ENCODE data around the gene FERMT3.

The FERMT3 gene

DNA sequence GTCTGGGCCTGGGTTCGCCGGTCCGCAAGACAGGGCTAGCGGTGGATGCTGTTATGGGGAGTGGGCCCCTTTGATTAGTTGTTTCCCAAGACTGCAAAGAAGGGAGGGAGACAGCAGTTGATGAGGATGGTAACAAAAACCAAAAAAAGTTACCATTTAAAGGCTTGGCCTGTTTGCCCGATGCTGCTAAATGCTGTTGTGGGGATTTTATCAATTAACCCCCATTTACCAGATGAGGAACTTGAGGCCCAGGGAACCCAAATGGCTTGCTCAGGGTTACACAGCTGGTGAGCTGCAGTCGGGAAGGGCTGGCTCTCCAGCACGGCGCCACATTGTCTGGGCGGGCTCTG, 16.1 kb downstream of the FERMT3 start:
- no peak for DNase-seq

DNA sequence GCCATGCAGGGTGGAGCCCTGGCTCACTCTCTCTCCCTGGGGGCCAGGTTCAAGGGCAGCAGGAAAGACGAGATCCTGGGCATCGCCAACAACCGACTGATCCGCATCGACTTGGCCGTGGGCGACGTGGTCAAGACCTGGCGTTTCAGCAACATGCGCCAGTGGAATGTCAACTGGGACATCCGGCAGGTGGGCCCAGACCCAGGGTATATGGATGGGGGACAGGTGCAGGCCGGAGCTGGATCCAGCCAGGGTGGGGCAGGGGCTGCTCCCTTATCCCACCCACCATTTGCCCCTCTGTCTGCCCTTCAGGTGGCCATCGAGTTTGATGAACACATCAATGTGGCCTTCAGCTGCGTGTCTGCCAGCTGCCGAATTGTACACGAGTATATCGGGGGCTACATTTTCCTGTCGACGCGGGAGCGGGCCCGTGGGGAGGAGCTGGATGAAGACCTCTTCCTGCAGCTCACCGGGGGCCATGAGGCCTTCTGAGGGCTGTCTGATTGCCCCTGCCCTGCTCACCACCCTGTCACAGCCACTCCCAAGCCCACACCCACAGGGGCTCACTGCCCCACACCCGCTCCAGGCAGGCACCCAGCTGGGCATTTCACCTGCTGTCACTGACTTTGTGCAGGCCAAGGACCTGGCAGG, 16.6 kb downstream of the FERMT3 start:
- no peak for DNase-seq

DNA sequence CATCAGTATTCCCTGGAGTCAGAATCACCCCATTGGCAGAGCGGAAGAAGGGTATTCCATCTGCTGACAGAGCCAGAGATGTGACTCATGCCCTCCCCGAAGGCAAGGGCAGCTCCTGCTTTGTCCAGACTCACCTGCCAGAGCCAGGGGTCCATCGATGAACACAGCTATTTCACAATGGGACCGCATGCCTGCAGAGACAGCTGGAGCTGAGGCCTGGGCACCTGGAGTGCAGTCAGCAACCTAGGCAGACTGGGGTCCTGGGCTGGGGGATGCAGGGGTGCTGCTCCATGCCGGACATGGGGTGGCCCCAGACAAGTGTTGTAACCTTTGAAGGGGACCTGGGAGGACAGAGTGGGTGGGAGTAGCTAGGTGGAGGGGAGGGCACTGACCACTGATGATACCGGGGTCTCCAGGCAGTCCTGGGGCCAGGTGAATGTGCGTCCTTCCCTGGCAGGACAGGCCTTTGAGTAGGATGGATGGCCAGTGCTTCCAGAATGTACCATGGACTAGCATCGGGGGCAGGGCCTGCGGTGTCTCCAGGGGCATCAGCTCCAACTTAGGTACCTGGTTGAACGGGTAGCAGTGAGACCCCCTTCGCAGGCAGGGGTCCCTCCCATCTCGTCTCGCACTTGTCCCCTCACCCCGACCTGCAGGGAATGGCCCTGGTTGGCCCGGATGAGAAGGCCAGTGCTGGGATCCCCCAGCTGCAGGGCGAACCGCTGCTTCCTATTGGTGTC, 17.8 kb downstream of the FERMT3 start:
- DNase-seq = no peak

DNA sequence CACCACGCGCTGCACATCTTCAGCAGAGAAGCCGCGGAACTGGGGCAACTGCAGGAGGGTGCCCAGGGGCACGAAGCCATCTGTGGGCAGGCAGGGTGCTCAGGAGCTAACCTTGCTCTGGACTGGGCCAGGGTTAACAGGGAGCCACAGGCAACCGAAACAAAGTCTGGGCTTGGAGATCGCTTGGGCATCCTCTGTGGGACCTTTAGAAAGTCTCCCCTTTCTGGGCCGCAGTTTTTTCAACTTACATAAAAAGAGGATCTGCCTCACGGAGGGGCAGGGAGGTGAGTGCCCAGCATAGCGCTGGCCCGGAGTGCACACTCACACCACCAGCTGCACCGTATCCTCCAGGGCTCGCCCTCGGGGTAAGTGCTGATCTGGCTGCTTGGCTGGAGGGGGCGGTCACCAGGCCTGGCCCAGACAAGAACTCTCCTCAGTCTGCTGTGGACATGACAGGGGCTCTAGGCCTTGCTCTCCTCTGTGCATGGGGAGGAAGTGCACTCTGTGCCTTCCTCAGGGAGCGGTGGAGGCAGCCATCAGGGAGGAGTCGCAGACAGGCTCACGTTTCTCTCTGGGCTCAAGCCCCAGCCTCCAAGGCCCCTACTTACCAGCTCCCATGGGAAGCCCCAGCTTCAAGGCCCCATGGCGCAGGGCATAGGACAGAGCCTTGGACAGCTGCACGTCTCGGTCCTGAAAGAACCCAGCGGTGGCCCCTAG, 18.5 kb downstream of the FERMT3 start:
- DNase-seq = no peak

DNA sequence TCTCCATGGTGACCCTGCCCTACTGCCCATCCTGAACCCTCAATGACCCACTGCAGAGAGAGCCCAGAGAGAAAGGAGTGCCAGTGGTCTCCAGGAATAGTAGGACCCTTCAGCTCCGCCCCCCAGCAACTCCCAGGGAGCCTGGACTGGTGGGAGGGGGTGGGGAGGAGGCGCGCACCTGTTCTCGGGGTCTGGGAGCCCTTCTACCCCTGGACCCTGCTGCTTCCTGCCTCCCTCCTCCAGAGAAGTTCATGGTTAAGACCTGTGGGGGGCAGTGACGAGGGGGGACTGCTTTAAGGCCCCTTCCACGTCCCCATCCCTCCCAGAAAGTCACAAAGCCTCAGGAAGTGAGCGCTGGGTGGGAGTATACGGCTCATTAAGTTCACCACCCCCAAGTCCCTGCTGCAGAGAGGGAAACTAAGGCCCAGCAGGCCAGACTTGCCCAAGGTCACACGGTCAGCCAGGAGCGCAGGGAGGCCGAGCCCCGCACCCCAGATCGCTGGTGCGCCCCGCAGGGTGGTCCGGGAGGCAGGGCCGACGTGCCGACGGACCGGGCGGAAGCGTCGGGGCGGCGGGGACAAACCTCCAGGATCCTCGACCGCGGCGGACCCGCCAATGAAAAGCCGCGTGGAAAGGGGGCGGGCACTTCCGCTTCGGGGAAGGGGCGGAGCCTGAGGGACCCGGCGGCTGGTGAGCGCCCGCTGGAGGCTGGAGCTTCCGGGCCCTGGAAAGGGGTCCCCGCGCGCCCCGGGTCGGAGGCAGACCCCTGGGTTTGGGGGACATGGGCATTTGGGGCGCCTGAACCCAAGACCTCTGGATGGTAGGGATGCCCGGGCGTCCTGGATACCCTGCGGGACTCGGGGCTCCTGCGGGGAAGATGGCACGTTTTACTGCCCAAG, 19.3 kb downstream of the FERMT3 start, which contains the start of the genes NUDT22 and TRPT1:
Gene NUDT22, plus strand, starts transcription at position 667 of the 899 bp plus-strand sequence. CDS start 379 bp downstream, outside the sequence.
Gene TRPT1, minus strand, starts transcription at position 579 of the 899 bp plus-strand sequence. Its CDS starts 326 bp downstream, at position 253.
- DNase-seq = peak; percentile 81

DNA sequence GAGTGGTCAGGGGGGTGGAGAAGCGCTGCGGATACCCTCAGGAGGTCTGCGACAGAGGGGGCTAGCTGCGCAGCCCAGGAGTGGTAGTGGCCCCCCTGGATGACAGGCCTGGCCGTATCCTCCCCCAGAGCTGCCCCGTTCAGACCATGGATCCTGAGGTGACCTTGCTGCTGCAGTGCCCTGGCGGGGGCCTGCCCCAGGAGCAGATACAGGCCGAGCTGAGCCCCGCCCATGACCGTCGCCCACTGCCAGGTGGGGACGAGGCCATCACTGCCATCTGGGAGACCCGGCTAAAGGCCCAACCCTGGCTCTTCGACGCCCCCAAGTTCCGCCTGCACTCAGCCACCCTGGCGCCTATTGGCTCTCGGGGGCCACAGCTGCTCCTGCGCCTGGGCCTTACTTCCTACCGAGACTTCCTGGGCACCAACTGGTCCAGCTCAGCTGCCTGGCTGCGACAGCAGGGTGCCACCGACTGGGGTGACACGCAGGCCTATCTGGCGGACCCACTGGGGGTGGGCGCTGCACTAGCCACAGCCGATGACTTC, 20.1 kb downstream of the FERMT3 start:
- DNase-seq = no peak

DNA sequence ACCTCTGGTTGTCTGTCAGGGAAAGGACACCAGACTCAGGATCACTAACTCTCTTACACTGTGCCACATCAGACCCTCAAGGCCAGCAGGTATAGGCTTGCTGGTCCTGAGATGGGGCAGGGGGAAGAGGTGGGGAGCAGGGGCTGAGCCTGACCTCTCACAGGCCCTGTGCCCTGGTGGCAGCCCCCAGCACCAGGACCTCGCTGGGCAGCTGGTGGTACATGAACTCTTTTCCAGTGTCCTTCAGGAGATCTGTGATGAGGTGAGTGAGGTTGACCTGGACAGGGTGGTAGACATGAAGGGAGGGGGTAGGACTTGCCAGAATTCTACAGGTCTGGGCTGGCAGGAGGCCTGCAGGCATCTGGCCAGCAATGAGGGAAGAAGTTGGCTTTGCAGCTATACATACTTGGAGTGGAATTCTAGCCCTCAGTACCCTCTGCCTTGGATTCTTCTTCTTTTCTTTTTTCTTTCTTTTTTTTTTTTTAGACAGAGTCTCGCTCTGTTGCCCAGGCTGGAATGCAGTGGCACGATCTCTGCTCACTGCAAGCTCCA, 21.0 kb downstream of the FERMT3 start:
- no peak for DNase-seq

DNA sequence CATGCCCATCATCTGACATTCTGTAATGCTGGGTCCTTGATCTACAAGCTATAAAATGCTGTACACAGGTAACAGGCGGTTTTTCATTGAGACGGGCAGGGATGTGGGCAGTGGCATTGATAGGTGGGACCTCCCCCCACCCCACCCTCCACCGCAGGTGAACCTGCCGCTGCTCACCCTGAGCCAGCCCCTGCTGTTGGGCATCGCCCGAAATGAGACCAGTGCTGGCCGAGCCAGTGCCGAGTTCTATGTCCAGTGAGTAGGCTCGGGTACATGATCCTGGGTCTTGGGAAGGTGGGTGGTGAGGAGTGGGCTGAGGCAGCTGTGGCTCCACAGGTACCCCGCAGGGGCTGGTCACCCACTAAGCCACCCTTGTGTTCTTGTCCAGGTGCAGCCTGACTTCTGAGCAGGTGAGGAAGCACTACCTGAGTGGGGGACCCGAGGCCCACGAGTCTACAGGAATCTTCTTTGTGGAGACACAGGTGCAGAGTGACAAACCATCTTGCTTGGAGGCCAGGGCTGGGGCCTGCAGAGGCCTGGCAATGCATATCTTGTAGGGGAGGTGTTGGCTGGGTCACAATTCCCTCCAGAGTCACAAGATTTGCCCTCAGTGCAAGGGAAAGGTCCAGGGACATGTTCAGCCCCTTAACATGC, 22.7 kb downstream of the FERMT3 start:
- no peak for DNase-seq

DNA sequence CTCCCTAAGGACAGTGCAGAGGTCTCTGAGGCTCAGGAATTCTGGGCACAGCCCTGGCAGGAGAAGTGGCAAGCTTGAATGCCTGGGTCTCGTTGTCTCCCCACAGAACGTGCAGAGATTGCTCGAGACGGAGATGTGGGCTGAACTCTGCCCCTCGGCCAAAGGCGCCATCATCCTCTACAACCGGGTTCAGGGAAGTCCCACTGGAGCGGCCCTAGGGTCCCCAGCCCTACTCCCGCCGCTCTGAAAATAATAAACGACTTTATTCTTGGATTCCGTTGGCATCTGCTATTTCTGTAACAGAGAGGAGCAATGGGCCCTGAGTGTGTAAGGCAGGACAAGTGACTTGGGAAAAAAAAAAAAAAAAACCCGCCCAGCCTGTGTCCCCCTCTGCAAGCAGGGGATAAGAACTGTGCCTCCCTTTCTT, 23.2 kb downstream of the FERMT3 start:
- DNase-seq = no peak

DNA sequence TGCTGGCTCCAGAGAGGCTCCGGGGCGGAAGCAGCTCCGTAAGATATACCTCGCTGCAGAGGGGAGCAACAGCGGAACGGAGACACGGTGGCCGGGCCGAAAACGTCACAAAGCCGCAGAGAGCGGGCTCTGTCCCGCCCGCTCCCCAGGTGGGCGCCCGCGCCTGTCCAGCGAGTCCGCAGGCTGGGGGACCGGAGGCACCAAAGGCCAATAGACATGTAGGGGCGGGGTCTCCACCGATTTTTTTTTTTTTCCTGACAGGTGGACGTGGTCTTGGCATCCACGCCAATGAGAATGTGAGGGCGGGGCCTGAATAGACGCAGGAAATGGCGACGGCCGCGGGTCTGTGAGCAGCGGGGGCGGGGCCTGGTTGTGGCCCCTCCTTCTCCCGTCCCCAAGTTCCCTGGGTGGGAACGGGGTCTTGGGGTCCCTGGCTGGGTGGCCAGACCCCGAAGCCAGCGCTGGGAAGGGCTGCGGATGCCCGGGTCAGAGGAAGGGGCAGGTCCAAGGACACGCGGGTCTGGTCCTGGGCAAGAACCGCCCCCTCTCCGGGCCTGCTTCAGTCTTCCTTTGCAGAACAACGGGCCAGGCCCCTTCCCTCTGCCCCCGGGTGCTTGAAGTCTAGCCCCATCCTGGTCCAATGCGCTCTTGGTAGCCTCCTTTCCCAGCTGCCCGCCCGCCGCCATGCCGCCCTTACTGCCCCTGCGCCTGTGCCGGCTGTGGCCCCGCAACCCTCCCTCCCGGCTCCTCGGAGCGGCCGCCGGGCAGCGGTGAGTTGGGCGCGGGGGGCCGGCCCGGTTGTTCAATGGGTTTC, 23.9 kb downstream of the FERMT3 start, which contains the start of gene DNAJC4:
Gene DNAJC4, plus strand, starts transcription at position 378 of the 814 bp plus-strand sequence. Its CDS starts 307 bp downstream, at position 685.
- DNase-seq = peak; percentile 85

DNA sequence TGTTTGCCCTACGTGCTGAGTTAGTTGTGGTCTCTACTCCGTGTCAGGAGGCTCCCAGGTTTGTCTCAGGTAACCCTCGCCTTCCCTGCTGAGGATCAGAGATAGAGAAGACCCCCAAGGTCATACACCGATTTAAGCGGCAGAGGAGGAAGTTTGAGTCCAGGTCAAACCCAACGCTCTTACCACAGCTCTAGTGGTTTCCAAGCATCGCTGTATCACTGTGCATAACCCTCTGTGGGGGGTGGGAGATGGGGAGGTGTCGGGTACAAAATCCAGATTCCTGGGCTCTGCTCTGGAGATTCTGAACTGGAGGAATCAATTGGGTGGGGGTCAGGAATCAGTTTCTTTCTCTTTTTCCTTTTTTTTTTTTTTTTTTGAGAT, 24.5 kb downstream of the FERMT3 start:
- DNase-seq = no peak

DNA sequence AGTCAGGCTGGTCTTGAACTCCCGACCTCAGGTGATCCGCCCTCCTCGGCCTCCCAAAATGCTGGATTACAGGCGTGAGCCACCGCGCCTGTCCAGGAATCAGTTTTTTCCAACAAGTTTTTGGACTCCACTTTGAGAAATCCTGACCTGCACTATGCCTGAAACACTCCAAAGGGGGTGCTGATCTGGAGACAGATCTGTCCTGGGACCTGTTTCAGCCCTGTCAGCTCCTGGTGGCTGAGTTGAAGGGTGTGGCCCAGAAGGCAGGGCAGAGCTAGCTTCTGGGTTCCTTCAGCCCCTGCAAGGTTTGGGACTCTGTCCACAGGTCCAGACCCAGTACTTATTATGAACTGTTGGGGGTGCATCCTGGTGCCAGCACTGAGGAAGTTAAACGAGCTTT, 25.0 kb downstream of the FERMT3 start:
- DNase-seq = no peak

DNA sequence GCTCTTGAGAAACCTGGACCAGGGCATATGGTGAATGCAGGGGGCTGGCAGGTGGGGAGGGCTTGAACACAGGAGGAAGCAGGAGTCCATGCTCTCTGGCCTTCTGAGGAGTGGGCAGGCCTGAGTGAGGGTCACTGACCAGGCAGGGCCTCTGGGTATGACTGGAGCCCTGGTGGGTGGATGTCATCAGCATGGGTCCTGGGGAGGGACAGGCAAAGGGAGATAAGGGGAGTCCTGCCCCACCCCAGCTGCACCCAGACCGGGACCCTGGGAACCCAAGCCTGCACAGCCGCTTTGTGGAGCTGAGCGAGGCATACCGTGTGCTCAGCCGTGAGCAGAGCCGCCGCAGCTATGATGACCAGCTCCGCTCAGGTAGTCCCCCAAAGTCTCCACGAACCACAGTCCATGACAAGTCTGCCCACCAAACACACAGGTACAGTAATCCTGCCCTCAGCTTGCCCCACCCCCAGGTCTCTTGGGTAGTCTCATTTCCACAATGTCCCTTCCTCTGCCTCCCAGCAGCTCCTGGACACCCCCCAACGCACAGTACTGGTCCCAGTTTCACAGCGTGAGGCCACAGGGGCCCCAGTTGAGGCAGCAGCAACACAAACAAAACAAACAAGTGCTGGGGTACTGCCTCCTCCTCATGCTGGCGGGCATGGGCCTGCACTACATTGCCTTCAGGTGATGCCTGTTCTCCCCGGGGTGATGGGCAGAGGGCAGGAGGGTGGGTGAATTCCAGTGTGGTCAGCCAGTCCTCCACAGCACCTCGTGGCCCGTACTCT, 25.9 kb downstream of the FERMT3 start:
- no peak for DNase-seq

DNA sequence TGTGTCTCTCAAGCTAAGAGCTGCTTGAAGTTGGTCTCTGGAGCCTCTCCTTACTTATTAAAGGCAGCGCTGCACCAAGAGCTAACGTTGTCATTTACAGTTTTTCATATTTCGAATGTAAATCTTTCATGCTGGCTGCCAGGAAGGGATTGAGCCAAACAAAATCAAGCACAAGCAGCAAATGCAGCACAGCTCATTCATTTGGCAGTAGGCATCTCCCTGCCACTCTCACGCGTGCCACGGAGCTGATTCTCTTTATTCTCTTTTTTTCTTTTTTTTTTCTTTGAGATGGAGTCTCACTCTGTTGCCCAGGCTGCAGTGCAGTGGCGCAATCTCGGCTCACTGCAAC, 26.4 kb downstream of the FERMT3 start:
- no peak for DNase-seq

DNA sequence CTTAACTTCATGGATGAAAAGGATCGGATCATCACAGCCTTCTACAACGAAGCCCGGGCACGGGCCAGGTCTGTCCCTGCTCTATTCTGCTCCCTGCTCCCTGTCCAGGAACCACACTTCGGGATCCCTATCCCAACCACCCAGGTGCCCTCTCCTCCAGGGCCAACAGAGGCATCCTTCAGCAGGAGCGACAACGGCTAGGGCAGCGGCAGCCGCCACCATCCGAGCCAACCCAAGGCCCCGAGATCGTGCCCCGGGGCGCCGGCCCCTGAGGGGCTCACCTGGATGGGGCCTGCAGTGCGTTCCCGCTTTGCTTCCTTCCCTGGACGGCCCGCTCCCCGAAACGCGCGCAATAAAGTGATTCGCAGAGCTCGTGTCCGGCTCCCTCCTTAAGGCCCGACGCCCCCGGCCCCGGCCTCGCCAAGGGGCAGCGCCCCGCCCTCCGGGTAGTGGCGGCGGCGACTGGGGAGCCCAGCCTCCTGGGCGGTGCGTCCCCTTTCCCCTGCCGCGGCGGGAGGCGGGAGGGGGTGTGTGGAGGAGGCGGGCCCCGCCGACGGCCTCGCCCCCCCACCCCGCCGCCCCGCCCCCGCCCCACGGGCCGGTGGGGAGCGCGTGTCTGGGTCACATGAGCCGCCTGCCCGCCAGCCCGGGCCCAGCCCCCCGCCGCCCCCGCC, 27.5 kb downstream of the FERMT3 start, which contains the start of gene VEGFB:
Gene VEGFB, plus strand, starts transcription at position 672 of the 674 bp plus-strand sequence. CDS start 250 bp downstream, outside the sequence.
- DNase-seq = peak; percentile 51

DNA sequence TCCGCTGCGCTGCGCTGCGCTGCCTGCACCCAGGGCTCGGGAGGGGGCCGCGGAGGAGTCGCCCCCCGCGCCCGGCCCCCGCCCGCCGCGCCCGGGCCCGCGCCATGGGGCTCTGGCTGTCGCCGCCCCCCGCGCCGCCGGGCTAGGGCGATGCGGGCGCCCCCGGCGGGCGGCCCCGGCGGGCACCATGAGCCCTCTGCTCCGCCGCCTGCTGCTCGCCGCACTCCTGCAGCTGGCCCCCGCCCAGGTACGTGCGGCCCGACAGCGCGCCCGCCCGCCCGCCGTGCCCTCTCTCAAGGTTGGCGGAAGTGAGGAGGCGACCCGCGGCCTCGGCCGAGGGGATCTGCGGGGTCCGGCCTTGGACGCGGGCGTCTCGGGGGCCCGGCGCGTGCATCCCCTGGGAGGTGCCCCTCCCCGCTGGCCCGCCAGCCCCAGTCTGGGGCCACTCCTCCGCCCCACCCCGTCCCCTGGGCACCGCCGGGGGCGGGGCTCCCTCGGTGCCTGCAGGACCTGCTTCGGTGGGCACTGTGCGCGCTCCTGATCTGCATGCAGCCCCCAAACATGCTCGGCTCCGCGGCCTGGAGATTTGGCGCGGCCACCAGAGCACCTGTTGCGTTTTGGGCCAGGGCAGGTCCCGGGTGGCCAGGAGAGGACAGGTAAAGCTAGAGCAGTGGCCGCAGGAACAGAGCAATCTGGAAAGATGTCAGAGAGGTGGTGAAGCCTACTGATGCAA, 28.3 kb downstream of the FERMT3 start:
- no peak for DNase-seq

DNA sequence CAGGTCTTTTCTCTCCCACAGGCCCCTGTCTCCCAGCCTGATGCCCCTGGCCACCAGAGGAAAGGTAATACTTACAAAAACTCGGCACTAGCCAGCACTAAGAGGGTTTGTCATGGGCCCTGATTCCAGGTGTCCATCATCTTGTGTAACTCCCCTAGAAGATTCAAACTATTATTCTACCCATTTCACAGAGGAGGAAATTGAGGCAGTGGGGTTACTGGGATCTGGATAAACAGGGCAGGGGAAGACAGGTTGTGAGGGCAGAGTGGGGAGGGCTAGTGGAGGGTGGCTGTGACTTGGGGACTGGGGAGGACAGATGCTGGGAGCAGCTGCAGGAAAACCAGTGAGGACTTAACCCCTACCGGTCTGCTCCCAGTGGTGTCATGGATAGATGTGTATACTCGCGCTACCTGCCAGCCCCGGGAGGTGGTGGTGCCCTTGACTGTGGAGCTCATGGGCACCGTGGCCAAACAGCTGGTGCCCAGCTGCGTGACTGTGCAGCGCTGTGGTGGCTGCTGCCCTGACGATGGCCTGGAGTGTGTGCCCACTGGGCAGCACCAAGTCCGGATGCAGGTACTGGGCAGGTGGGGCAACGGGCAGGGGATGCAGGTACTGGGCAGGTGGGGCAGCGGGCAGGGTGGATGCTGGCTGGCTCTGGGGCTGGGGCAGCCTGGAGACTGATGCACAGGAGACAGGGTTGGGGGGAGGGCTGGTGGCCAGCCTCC, 29.1 kb downstream of the FERMT3 start:
- no peak for DNase-seq
